ENCODE measurements around the gene L3MBTL4. TPM values are rescaled to one million over a fixed set of nuclear protein-coding genes. Genes with fewer than 3 reads are reported as not detected.

The L3MBTL4 gene
- total and polyA plus RNA-seq, 10 of the 15 experiments (the other 5 are each of a cell fraction or from before 2014, with no cell fraction given), result 1.3 to 8.7 (median 3.8) TPM

- Histone ChIP-seq H3K27ac (ENCODE audit: control insufficient read depth, insufficient read depth) (no peak overlapping the region), H3K36me3 (ENCODE audit: control insufficient read depth in 2 of 2, insufficient read depth in 2 of 2, low read length in 1 of 2) (no peaks in the 10 kb centered on the region), H2AFZ (ENCODE audit: control insufficient read depth, low read depth, low read length) (no peak overlapping the region), H4K20me1 (ENCODE audit: control insufficient read depth, insufficient read depth) (no peaks in the 10 kb centered on the region), H3K4me3 (no peak overlapping the region), H3K9me3 (replicated peaks; ENCODE audit: control insufficient read depth, insufficient read depth, low read length) (peaks cover 3% of the 10 kb centered on the region; the same call in 2 of the 3 replicates), H3K9ac (ENCODE audit: control insufficient read depth, insufficient read depth, low read length) (no peak overlapping the region), H3K4me2 (ENCODE audit: control insufficient read depth, insufficient read depth) (no peak overlapping the region), H3K27me3 (replicated peaks in 1 of 2; ENCODE audit: control insufficient read depth in 2 of 2, insufficient read depth in 2 of 2, low read length in 1 of 2) (no peaks in the 10 kb centered on the region), H3K79me2 (ENCODE audit: control insufficient read depth, insufficient read depth, low read length) (no peaks in the 10 kb centered on the region), H3K4me1 (ENCODE audit: control insufficient read depth, insufficient read depth, low read length) (no peaks in the 10 kb centered on the region; the same call in 1 of the 2 replicates)
- intact Hi-C loops (cut with micrococcal nuclease; ENCODE audit: unreplicated experiment) (no loop called here), in situ Hi-C loops (cut with MboI) (no loop called here)
- RAD21 ChIA-PET (ENCODE audit: unreplicated experiment), result no interaction called here
- no peak for TF ChIP-seq NFYA (IDR thresholded peaks at IDR 0.05; ENCODE audit: borderline replicate concordance, low read depth, low read length)
- TF ChIP-seq TAF1 (IDR thresholded peaks at IDR 0.05; ENCODE audit: borderline replicate concordance, low read depth, low read length), result no peak
- no peak for TF ChIP-seq NKRF (conservative IDR thresholded peaks at IDR 0.05)
- no peak for TF ChIP-seq SMAD1 (IDR thresholded peaks at IDR 0.05; ENCODE audit: low read depth, partially characterized antibody)
- no peak for TF ChIP-seq RBBP5 (conservative IDR thresholded peaks at IDR 0.05)
- no peak for TF ChIP-seq YY1 (IDR thresholded peaks at IDR 0.05; ENCODE audit: low read depth, low read length)
- TF ChIP-seq SUPT20H (IDR thresholded peaks at IDR 0.05; ENCODE audit: borderline replicate concordance, control insufficient read depth, low read depth, low read length), result no peak
- TF ChIP-seq BRCA1 (IDR thresholded peaks at IDR 0.05; ENCODE audit: low read depth, low read length), result no peak
- SMC1A ChIA-PET (ENCODE audit: uncharacterized antibody, unreplicated experiment), result no interaction called here
- no peak for ATAC-seq
- FAIRE-seq, result no peak
- BruUV-seq (replicated peaks), result no TSS peak
- POLR2A ChIA-PET, result no interaction called here
- no peak for DNase-seq (ENCODE audit: low read depth, low spot score)
- 4% methylated on average over 1 of the region's 1 CpG for WGBS (ENCODE audit: insufficient coverage, insufficient replicate concordance, low lambda C conversion rate, missing lambda C conversion rate)
- CTCF ChIA-PET, result interaction anchor here (0.6 kb wide), 1 partner anchor 950 kb away, joined by 3 read pairs; no protein-coding TSS in a partner anchor
Observed at GRCh38 chr18:6255886-6256285, 158.8 kb downstream of the L3MBTL4 start.
